Activated CD4-positive, alpha-beta T cell treated with anti-CD3 and anti-CD28 coated beads, Interleukin-2, amount 10 ng/mL, durations not matched to agents 7 days and 5 days (primary cell): ENCODE measurements around the gene CD200R1L. TPM values are rescaled to one million over a fixed set of nuclear protein-coding genes. Genes with fewer than 3 reads are reported as not detected.

Experiments
- CTCF ChIA-PET: fragments of 350-600 bp; sonication (Branson Sonifier 250); formaldehyde crosslinking; loops from one replicate; lab custom pipeline; 2021; ENCODE audit warnings: antibody characterized with exemption; lab: Charles Lee
- POLR2A ChIA-PET: fragments of 350-600 bp; sonication (Branson Sonifier 250); formaldehyde crosslinking; loops from one replicate; lab custom pipeline; 2021; ENCODE audit warnings: antibody characterized with exemption; lab: Charles Lee
- DNase-seq: peaks from one replicate; pipeline ENCODE4 v3.0.0-alpha.2; 2020
- H3K27ac Mint-ChIP-seq: one replicate; pipeline ENCODE4 v1.8.0; 2021; ENCODE audit warnings: mild to moderate bottlenecking, moderate library complexity, mixed read lengths
- H3K27me3 Mint-ChIP-seq: one replicate; pipeline ENCODE4 v1.8.0; 2021; ENCODE audit warnings: mixed read lengths
- H3K36me3 Mint-ChIP-seq: one replicate; pipeline ENCODE4 v1.8.0; 2021; ENCODE audit warnings: low read depth, mixed read lengths
- H3K4me1 Mint-ChIP-seq: one replicate; pipeline ENCODE4 v1.8.0; 2021; ENCODE audit warnings: mixed read lengths
- H3K4me3 Mint-ChIP-seq: one replicate; pipeline ENCODE4 v1.8.0; 2021; ENCODE audit warnings: mild to moderate bottlenecking, moderate library complexity, mixed read lengths
- H3K9me3 Mint-ChIP-seq: one replicate; pipeline ENCODE4 v1.8.0; 2021; ENCODE audit warnings: mixed read lengths
- total RNA-seq, 2 experiments: library from RNA; stranded (reverse); gene quantifications; one replicate each; pipeline ENCODE4 v1.2.3, GENCODE V29; 2021

CD200R1L gene
- total RNA-seq, 2 experiments from 2014 or later: not detected

DNA sequence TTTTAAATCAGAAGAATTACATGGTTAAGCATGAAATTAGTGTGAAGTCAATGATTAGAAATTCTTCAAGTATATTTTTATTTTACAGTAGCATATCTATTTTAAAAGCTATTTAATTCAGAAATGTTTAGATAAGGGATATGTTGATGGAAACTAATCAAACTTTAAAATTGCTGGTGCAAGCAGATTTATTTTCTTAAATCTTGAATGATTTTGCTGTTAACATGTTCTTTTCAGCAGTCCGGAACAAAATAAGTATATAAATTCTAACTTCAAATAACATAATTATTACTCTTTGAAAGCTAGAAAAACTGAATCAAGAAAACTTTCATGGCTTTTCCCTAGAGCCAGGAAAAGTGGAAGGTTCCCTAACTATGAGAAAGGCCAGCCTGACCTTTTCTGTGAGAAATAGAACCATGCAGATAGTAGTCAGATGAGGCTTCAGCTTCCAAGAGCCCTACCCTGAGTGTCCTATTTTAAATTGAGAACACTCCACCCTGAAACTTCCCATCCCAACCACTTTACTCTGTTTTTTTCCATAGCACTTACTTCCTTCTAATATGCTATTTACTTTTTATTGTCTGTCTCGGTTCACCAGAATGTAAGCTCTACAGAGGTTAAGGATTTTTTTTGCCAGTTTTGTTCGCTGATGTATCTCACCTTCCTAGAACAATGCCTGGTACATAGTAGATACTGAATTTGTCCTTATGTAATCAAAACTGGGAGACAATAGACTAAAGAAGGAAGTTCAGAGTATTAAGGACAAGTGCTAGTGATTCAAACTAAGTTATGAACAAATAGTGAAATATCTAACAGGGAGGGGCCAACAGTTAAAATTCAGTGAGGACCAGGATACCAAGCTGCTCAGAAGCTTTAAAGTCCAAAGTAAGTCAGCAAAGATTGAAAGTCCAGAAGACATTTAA is 66.8 kb downstream of the CD200R1L start:
- ChIA-PET CTCF (interaction anchor here (2.3 kb wide), 1 partner anchor 16 kb away, joined by 6 read pairs; no protein-coding TSS in a partner anchor), POLR2A (no interaction called here)
- Mint-ChIP-seq H3K4me3 (no peak overlapping the region), H3K27ac (no peak overlapping the region), H3K36me3 (no peaks in the 10 kb centered on the region), H3K4me1 (peaks cover 2% of the 10 kb centered on the region), H3K9me3 (no peaks in the 10 kb centered on the region), H3K27me3 (peaks cover 6% of the 10 kb centered on the region)
- DNase-seq: no peak

- CTCF ChIA-PET: interaction anchor here (1.3 to 2.3 kb wide), 2 partner anchors 14 to 17 kb away, joined by 3 to 6 read pairs; no protein-coding TSS in a partner anchor
- H3K4me1 Mint-ChIP-seq: peaks cover 9% of the 10 kb centered on the region
- no peak for DNase-seq
- no peaks in the 10 kb centered on the region for H3K36me3 Mint-ChIP-seq
- H3K4me3 Mint-ChIP-seq: no peak overlapping the region
- POLR2A ChIA-PET: no interaction called here
- H3K9me3 Mint-ChIP-seq: no peaks in the 10 kb centered on the region
- no peak overlapping the region for H3K27ac Mint-ChIP-seq
- H3K27me3 Mint-ChIP-seq: peaks cover 6% of the 10 kb centered on the region
These were observed 67.7 kb downstream of the CD200R1L start for GRCh38 chr3:112779011-112779410.

GRCh38 chr3:112778353-112778948 is 68.2 kb downstream of the CD200R1L start:
- POLR2A ChIA-PET: no interaction called here
- Mint-ChIP-seq H3K27me3 (peaks cover 6% of the 10 kb centered on the region), H3K9me3 (no peaks in the 10 kb centered on the region), H3K4me1 (peaks cover 12% of the 10 kb centered on the region), H3K36me3 (no peaks in the 10 kb centered on the region), H3K4me3 (no peak overlapping the region), H3K27ac (no peak overlapping the region)
- CTCF ChIA-PET: interaction anchor here (1.3 to 1.5 kb wide), 2 partner anchors 15 to 44 kb away, joined by 3 read pairs; no protein-coding TSS in a partner anchor
- no peak for DNase-seq

- DNase-seq: no peak
- Mint-ChIP-seq H3K4me3 (no peak overlapping the region), H3K9me3 (no peaks in the 10 kb centered on the region), H3K27me3 (peaks cover 6% of the 10 kb centered on the region), H3K36me3 (no peaks in the 10 kb centered on the region), H3K27ac (no peak overlapping the region), H3K4me1 (peaks cover 12% of the 10 kb centered on the region)
- ChIA-PET CTCF (interaction anchor here (1.3 to 1.5 kb wide), 2 partner anchors 16 to 43 kb away, joined by 3 read pairs; no protein-coding TSS in a partner anchor), POLR2A (no interaction called here)
These were observed 68.9 kb downstream of the CD200R1L start for GRCh38 chr3:112777811-112778210.

- H3K36me3 Mint-ChIP-seq: no peaks in the 10 kb centered on the region
- ChIA-PET POLR2A (interaction anchor here (0.6 kb wide), 1 partner anchor 70 kb away, joined by 3 read pairs; no protein-coding TSS in a partner anchor), CTCF (interaction anchor here (0.5 to 1.5 kb wide), 4 partner anchors 42 to 1714 kb away, joined by 3 to 5 read pairs (median 3); no protein-coding TSS in a partner anchor)
- H3K27ac Mint-ChIP-seq: no peak overlapping the region
- H3K27me3 Mint-ChIP-seq: peaks cover 5% of the 10 kb centered on the region
- H3K9me3 Mint-ChIP-seq: no peaks in the 10 kb centered on the region
- peaks cover 12% of the 10 kb centered on the region for H3K4me1 Mint-ChIP-seq
- DNase-seq: no peak
- no peak overlapping the region for H3K4me3 Mint-ChIP-seq
These were observed 69.8 kb downstream of the CD200R1L start for GRCh38 chr3:112776836-112777235.

- DNase-seq: no peak
- H3K4me3 Mint-ChIP-seq: no peak overlapping the region
- no peaks in the 10 kb centered on the region for H3K36me3 Mint-ChIP-seq
- H3K27ac Mint-ChIP-seq: no peak overlapping the region
- ChIA-PET POLR2A (no interaction called here), CTCF (interaction anchor here (0.6 to 1.1 kb wide), 3 partner anchors 41 to 762 kb away, joined by 3 read pairs; no protein-coding TSS in a partner anchor)
- H3K9me3 Mint-ChIP-seq: no peaks in the 10 kb centered on the region
- H3K4me1 Mint-ChIP-seq: peaks cover 12% of the 10 kb centered on the region
- H3K27me3 Mint-ChIP-seq: peaks cover 2% of the 10 kb centered on the region
These were observed 70.7 kb downstream of the CD200R1L start for GRCh38 chr3:112776000-112776399.

DNA sequence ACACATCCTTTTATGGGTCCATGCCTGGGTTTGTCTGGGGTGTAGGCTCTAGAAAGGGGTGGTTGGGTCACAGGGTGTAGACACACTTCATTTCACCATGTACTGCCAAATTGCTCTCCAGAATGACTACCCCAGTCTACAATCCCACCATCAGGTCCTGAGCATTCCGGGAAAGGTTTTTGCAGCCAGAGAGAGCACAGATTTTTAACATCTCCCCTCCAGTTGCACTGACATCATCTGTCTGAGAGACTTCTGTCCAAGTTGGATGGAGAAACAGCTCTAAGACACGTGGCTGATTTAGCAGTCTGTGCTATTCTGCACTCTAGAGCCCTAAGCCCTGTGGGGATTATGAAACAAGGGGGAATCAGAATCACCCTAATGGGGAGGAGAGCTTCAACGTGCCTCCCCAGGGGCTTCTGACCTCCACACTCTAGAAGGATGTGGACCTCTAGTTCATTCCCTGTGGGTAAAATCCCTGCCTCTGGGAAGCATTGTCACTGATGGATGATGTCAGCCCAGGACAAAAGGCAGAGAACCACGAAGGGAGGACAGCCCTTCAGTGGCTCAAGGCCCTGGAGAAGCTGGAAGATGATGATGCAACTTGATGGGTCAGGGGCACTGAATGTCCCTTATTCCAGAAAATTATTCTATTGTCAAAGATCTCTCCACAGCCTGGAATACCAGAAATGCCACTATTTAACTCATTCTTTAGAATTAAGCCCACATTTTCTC is 71.5 kb downstream of the CD200R1L start:
- H3K4me1 Mint-ChIP-seq: peaks cover 14% of the 10 kb centered on the region
- no peaks in the 10 kb centered on the region for H3K36me3 Mint-ChIP-seq
- no peak overlapping the region for H3K27ac Mint-ChIP-seq
- H3K9me3 Mint-ChIP-seq: peaks cover 2% of the 10 kb centered on the region
- no peak for DNase-seq
- ChIA-PET CTCF (interaction anchor here (0.8 to 1.0 kb wide), 2 partner anchors 9 to 40 kb away, joined by 3 read pairs; no protein-coding TSS in a partner anchor), POLR2A (no interaction called here)
- H3K27me3 Mint-ChIP-seq: no peaks in the 10 kb centered on the region
- H3K4me3 Mint-ChIP-seq: no peak overlapping the region

DNA sequence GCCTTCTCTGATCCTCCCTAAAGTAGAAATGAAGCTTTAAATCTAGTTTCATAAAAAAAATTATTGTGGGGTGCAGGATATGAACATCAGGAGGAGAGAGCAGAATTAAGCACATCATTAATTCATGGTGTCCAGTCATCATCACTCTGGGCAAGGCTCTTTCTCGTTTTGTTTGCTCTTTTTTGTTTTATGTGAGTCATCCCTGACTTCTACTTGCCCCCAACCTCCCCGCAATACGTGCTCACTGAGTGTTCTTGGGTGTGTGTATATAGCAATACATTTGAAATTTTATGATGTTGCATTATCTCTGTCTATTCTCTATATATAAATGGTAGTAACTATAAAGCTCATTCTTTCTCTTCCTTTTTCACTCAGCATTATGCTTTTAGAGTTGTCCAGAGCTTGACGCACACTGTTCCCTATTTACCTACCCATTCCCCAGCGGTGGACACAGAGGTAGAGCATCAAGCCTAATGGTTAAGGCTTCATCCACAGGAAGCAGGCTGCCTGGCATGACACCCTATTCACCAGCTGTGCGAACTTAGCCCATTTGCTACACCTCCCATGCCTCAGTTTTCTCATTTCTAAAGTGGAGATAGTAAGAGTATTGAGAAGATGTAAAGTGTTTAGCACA is 72.3 kb downstream of the CD200R1L start:
- Mint-ChIP-seq H3K27ac (no peak overlapping the region), H3K4me1 (peaks cover 17% of the 10 kb centered on the region), H3K36me3 (no peaks in the 10 kb centered on the region), H3K4me3 (no peak overlapping the region), H3K27me3 (no peaks in the 10 kb centered on the region), H3K9me3 (peaks cover 3% of the 10 kb centered on the region)
- CTCF ChIA-PET: interaction anchor here (1.0 to 1.2 kb wide), 3 partner anchors 9 to 131 kb away, joined by 3 to 5 read pairs (median 3); no protein-coding TSS in a partner anchor
- POLR2A ChIA-PET: no interaction called here
- no peak for DNase-seq

GRCh38 chr3:112773864-112774263 is 72.8 kb downstream of the CD200R1L start:
- H3K4me1 Mint-ChIP-seq: peaks cover 18% of the 10 kb centered on the region
- H3K9me3 Mint-ChIP-seq: peaks cover 6% of the 10 kb centered on the region
- CTCF ChIA-PET: interaction anchor here (1.0 to 1.2 kb wide), 3 partner anchors 8 to 131 kb away, joined by 3 to 5 read pairs (median 3); no protein-coding TSS in a partner anchor
- H3K36me3 Mint-ChIP-seq: no peaks in the 10 kb centered on the region
- H3K27me3 Mint-ChIP-seq: no peaks in the 10 kb centered on the region
- DNase-seq: peak; percentile 12
- no peak overlapping the region for H3K4me3 Mint-ChIP-seq
- POLR2A ChIA-PET: no interaction called here
- H3K27ac Mint-ChIP-seq: peak overlapping the region; percentile 37

DNA sequence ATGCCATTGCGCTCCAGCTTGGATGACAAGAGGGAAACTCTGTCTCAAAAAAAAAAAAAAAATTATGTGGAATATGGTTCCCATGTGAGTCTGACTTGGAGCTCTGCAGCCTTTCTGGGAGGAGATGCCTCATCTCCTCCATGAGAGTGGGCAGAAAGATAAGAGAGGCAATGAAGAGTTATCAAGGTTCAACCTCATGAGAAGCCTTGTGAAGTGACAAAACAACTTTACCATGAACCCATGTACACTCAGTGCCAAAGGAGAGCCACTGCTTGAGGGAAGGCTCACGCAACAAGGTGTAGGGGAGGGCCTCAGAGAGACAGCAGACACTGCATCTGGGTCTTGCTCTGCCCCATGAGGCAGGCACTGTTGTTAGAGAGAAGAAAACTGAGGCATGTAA is 75.7 kb downstream of the CD200R1L start:
- Mint-ChIP-seq H3K4me1 (peaks cover 19% of the 10 kb centered on the region), H3K27ac (no peak overlapping the region), H3K9me3 (peaks cover 6% of the 10 kb centered on the region), H3K4me3 (no peak overlapping the region), H3K27me3 (no peaks in the 10 kb centered on the region), H3K36me3 (no peaks in the 10 kb centered on the region)
- POLR2A ChIA-PET: no interaction called here
- DNase-seq: no peak
- CTCF ChIA-PET: interaction anchor here (0.6 to 0.8 kb wide), 2 partner anchors 11 to 1007 kb away, joined by 3 to 5 read pairs; no protein-coding TSS in a partner anchor

DNA sequence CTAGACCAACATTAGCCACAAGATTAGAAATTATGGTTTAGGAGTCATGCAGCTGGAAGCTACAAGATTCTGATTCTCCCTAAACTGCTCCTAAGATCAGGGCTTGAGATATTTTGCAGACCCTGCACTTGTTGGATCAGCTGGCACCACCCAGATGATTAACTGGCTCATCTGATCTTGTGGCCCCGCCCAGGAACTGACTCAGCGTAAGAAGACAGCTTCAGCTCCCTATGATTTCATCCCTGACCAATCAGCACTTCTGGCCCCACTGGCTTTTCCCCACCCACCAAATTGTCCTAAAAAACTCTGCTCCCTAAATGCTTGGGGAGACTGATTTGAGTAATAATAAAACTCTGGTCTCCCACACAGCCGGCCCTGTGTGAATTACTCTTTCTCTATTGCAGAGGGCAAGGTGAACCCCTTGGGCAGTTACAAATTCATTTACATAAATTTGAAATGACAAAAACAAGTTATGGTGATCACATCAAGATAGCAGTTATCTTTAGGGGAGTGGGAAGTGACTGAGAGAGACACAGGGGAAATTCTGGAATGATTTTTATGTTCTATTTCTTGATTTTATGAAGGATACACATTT is 76.5 kb downstream of the CD200R1L start:
- H3K36me3 Mint-ChIP-seq: no peaks in the 10 kb centered on the region
- no peak for DNase-seq
- ChIA-PET POLR2A (no interaction called here), CTCF (interaction anchor here (1.5 kb wide), 1 partner anchor 20 kb away, joined by 4 read pairs; no protein-coding TSS in a partner anchor)
- no peaks in the 10 kb centered on the region for H3K27me3 Mint-ChIP-seq
- no peak overlapping the region for H3K4me3 Mint-ChIP-seq
- H3K27ac Mint-ChIP-seq: no peak overlapping the region
- H3K4me1 Mint-ChIP-seq: peaks cover 17% of the 10 kb centered on the region
- H3K9me3 Mint-ChIP-seq: peaks cover 6% of the 10 kb centered on the region
